K562 (cell line): ENCODE data around the gene SPATA16. TPM values are rescaled to one million over a fixed set of nuclear protein-coding genes. Genes with fewer than 3 reads are reported as not detected.

ENCODE experiments used
- ATAC-seq: fragments of 200-7000 bp; cut with Tn5 transposase; 3 replicates; pipeline ENCODE4 v1.9.1; 2020; ENCODE audit warnings: moderate library complexity
- BruUV-seq: library from RNA; stranded (reverse); fragments of 400-500 nt; replicated peaks from 2 replicates; lab custom pipeline; 2021; lab: Mats Ljungman, UMichigan
- CTCF ChIA-PET: fragments of 300-600 bp; formaldehyde crosslinking; extraction: SDS; loops from one replicate; lab custom pipeline; 2021; ENCODE audit warnings: low intra/inter-chr PET ratio; lab: Yijun Ruan, JAX
- POLR2A ChIA-PET: fragments of 300-600, 350-650 bp; sonication (Branson Sonifier 250); formaldehyde crosslinking; extraction: SDS; loops from one replicate; lab custom pipeline; 2021; ENCODE audit warnings: antibody characterized with exemption, inconsistent platforms; lab: Yijun Ruan, JAX
- DNase-seq, 4 experiments: peaks; one replicate each; pipeline versions ENCODE4 v3.0.0 to v3.0.0-alpha.2; 2011 to 2018; ENCODE audit warnings: low spot score in 3 of 4, mixed read lengths in 3 of 4; ENCODE audit errors: extremely low read depth in 1 of 4
- FAIRE-seq: peaks from 2 replicates; lab custom pipeline; 2011; peaks lifted over from hg19 to GRCh38; lab: Jason Lieb, UNC
- H2AFZ ChIP-seq: 2 replicates; pipeline ENCODE4 v1.6.0; 2011; ENCODE audit warnings: low read depth, low read length, control low read depth, inconsistent platforms
- H3K27ac ChIP-seq: fragments of 200-600 bp; 3 replicates; pipeline ENCODE4 v1.8.0; 2011; ENCODE audit warnings: low read depth, mild to moderate bottlenecking, control low read depth, inconsistent platforms, low read length, moderate library complexity, mixed read lengths; ENCODE audit errors: extremely low read depth
- H3K27me3 ChIP-seq, 2 experiments: fragments of 300-600 bp in 1 of 2; 2 replicates in 1 of 2; 3 replicates in 1 of 2; pipeline versions ENCODE4 v1.6.0 to v1.8.0; 2011; ENCODE audit warnings: inconsistent platforms in 2 of 2, low read length in 2 of 2, mild to moderate bottlenecking in 1 of 2, mixed read lengths in 1 of 2, moderate library complexity in 1 of 2; ENCODE audit not compliant: control insufficient read depth in 2 of 2, insufficient read depth in 2 of 2
- H3K36me3 ChIP-seq: fragments of 300-600 bp; 3 replicates; pipeline ENCODE4 v1.8.0; 2011; ENCODE audit warnings: mild to moderate bottlenecking, low read length, inconsistent platforms; ENCODE audit not compliant: control insufficient read depth, insufficient read depth
- H3K4me1 ChIP-seq, 2 experiments: fragments of 200-600 bp in 1 of 2; replicated peaks in 1 of 2; 2 replicates in 1 of 2; 3 replicates in 1 of 2; pipeline versions ENCODE4 v1.5.1 to v1.8.0; 2011; ENCODE audit warnings: inconsistent platforms in 2 of 2, low read length in 2 of 2, mild to moderate bottlenecking in 1 of 2, mixed read lengths in 1 of 2, moderate library complexity in 1 of 2; ENCODE audit not compliant: control insufficient read depth in 2 of 2, insufficient read depth in 2 of 2
- H3K4me2 ChIP-seq: 2 replicates; pipeline ENCODE4 v1.6.1; 2011; ENCODE audit warnings: low read length, control low read depth, inconsistent platforms, mixed read lengths; ENCODE audit not compliant: insufficient read depth
- H3K4me3 ChIP-seq: fragments of 200-600 bp; sonication (generic), shearing (Covaris generic); 2 replicates; pipeline ENCODE4 v1.5.1; 2016; ENCODE audit warnings: control low read depth, inconsistent platforms
- H3K79me2 ChIP-seq: fragments of 200-600 bp; 3 replicates; pipeline ENCODE4 v1.8.0; 2011; ENCODE audit warnings: low read length, inconsistent platforms; ENCODE audit not compliant: control insufficient read depth, insufficient read depth
- H3K9ac ChIP-seq, 2 experiments: 2 replicates each; pipeline versions ENCODE4 v1.6.0 to v1.6.1; 2011; ENCODE audit warnings: low read depth in 2 of 2, low read length in 2 of 2, control low read depth in 1 of 2, inconsistent platforms in 1 of 2, mild to moderate bottlenecking in 1 of 2, mixed read lengths in 1 of 2; ENCODE audit not compliant: insufficient read depth in 1 of 2
- H3K9me1 ChIP-seq: one replicate; pipeline ENCODE4 v1.6.0; 2011; ENCODE audit warnings: inconsistent platforms, mild to moderate bottlenecking, low read length, moderate library complexity; ENCODE audit not compliant: control insufficient read depth, insufficient read depth
- H3K9me3 ChIP-seq: replicated peaks from 2 replicates; pipeline ENCODE4 v1.5.1; 2011; ENCODE audit warnings: low read depth, low read length, inconsistent platforms; ENCODE audit not compliant: control insufficient read depth, insufficient read depth
- H4K20me1 ChIP-seq: replicated peaks from 2 replicates; pipeline ENCODE4 v1.6.1; 2011; ENCODE audit warnings: low read length, inconsistent platforms, mixed read lengths; ENCODE audit not compliant: control insufficient read depth, insufficient read depth
- ATF4 ChIP-seq: fragments of 450-650 bp; formaldehyde crosslinking; IDR thresholded peaks from 2 replicates; pipeline ENCODE4 v1.4.0; 2022; ENCODE audit warnings: mild to moderate bottlenecking, moderate library complexity
- BHLHE40 ChIP-seq: IDR thresholded peaks from 2 replicates; pipeline ENCODE4 v1.6.1; 2011; ENCODE audit warnings: low read length, improper control_type of control experiment
- DEAF1 ChIP-seq: fragments of 450-650 bp; formaldehyde crosslinking; IDR thresholded peaks from 2 replicates; pipeline ENCODE4 v1.4.0; 2020; ENCODE audit warnings: mild to moderate bottlenecking, moderate library complexity
- E2F8 ChIP-seq: fragments of 450-650 bp; IDR thresholded peaks from 2 replicates; pipeline ENCODE4 v1.7.1; 2018; ENCODE audit warnings: mild to moderate bottlenecking, low read depth; ENCODE audit not compliant: partially characterized antibody
- ERF ChIP-seq: fragments of 450-650 bp; formaldehyde crosslinking; IDR thresholded peaks from 2 replicates; pipeline ENCODE4 v1.4.0; 2020; ENCODE audit warnings: mild to moderate bottlenecking, mixed read lengths
- FOXK2 ChIP-seq, 2 experiments: fragments of 450-650 bp; IDR thresholded peaks in 1 of 2; conservative IDR thresholded peaks in 1 of 2; 2 replicates each; pipeline ENCODE4 v1.6.1; 2016; ENCODE audit warnings: low read depth in 2 of 2, mild to moderate bottlenecking in 1 of 2
- ZFP36 ChIP-seq: fragments of 150-350 bp; IDR thresholded peaks from 2 replicates; pipeline ENCODE4 v1.6.1; 2018; ENCODE audit warnings: low read length, low read depth; ENCODE audit not compliant: partially characterized antibody
- ZNF384 ChIP-seq: IDR thresholded peaks from 2 replicates; pipeline ENCODE4 v1.6.1; 2012; ENCODE audit warnings: low read depth, low read length, improper control_type of control experiment
- WGBS: fragments of 100-300 bp; shearing (Covaris generic); methylation state at CpG from one replicate; pipeline ENCODE4 v1.1.6; 2016; ENCODE audit warnings: low coverage, mixed read lengths; ENCODE audit not compliant: insufficient coverage; ENCODE audit errors: missing lambda C conversion rate; 5-methylcytosine and 5-hydroxymethylcytosine counted together
- in situ Hi-C: fragments of 300-500 bp; cut with MboI; formaldehyde crosslinking; loops from 4 replicates; pipeline ENCODE4 v1.15.0; 2018; ENCODE audit warnings: inconsistent platforms, mixed read lengths
- intact Hi-C: fragments of 100-400 bp; cut with micrococcal nuclease; formaldehyde crosslinking; loops from 2 replicates; pipeline ENCODE4 v1.14.2; 2022
- polyA plus RNA-seq, 8 experiments: library from polyadenylated mRNA; depleted of rRNA in 4 of 8; stranded (reverse) in 5 of 8; unstranded in 3 of 8; fragments of >200 nt; fragmentation: Nextera tagmentation in 2 of 8; fragmentation: Illumina TruSeq in 1 of 8; extraction: Ambion mirVana in 2 of 8; extraction: Trizol in 1 of 8; gene quantifications; 2 replicates each; pipeline versions ENCODE4 v1.2.1 to v1.2.3, GENCODE V29; 2011 to 2014; ENCODE audit warnings: inconsistent platforms in 1 of 8, missing spikeins in 1 of 8
- total RNA-seq, 7 experiments: library from RNA; depleted of rRNA in 6 of 7; stranded (reverse); fragments of >200 nt in 6 of 7; fragmentation: Illumina TruSeq in 2 of 7; extraction: Trizol in 2 of 7; gene quantifications; 2 replicates each; pipeline versions ENCODE4 v1.2.1 to v1.2.3, GENCODE V29; 2011 to 2021; ENCODE audit warnings: low replicate concordance in 1 of 7

The SPATA16 gene
- total and polyA plus RNA-seq, 9 of the 15 experiments (the other 6 are each of a cell fraction or from before 2014, with no cell fraction given), result not detected

GRCh38 chr3:172903642-172904320, 237.3 kb downstream of the SPATA16 start:
- Histone ChIP-seq H3K9me3 (no peaks in the 10 kb centered on the region), H3K9ac (no peak overlapping the region), H3K4me2 (no peak overlapping the region), H2AFZ (no peak overlapping the region), H3K27ac (no peak overlapping the region), H3K4me1 (no peaks in the 10 kb centered on the region), H3K9me1 (no peaks in the 10 kb centered on the region), H3K36me3 (no peaks in the 10 kb centered on the region), H3K79me2 (no peaks in the 10 kb centered on the region), H3K4me3 (no peak overlapping the region), H3K27me3 (no peaks in the 10 kb centered on the region), H4K20me1 (no peaks in the 10 kb centered on the region)
- no peak for FAIRE-seq
- BruUV-seq, result no TSS peak
- no peak for DNase-seq
- intact Hi-C loops, result no loop called here
- whole genome bisulfite sequencing, result 8% methylated on average over 3 of the region's 3 CpGs
- POLR2A ChIA-PET, result interaction anchor here (1.1 to 1.7 kb wide), 2 partner anchors 10 to 13 kb away, joined by 4 to 6 read pairs; no protein-coding TSS in a partner anchor
- TF ChIP-seq ZFP36, result no peak
- TF ChIP-seq ZNF384, result no peak
- TF ChIP-seq FOXK2 (conservative IDR thresholded peaks at IDR 0.05 in 1 of 2, IDR thresholded peaks at IDR 0.05 in 1 of 2; ENCODE audit: low read depth in 2 of 2), result no peak
- TF ChIP-seq ERF, result no peak
- no peak for TF ChIP-seq BHLHE40
- no peak for TF ChIP-seq ATF4
- TF ChIP-seq E2F8, result no peak
- no peak for TF ChIP-seq DEAF1 (CRISPR knock-in tag)
- in situ Hi-C loops, result no loop called here
- CTCF ChIA-PET, result no interaction called here
- no peak for ATAC-seq
